ENCODE data around the gene UBE2V1.

GRCh38 chr20:50071039-50071888 lies 41.7 kb downstream of the UBE2V1 start:
- TF ChIP-seq GATA3 (IDR thresholded peaks at IDR 0.05; ENCODE audit: low read depth, low read length), result no peak
- no peak for TF ChIP-seq GATA2 (IDR thresholded peaks at IDR 0.05; ENCODE audit: low read depth, low read length)

Measured in SH-SY5Y (cell line).